Activated CD8-positive, alpha-beta memory T cell treated with anti-CD3 and anti-CD28 coated beads, Interleukin-2, amount 50 U/mL, for 4 hours (primary cell): ENCODE measurements around the gene MBD6.
A peak's percentile ranks its signal among the peaks of the same experiment; 100 is the strongest.

Source experiments
- DNase-seq: peaks from one replicate; pipeline ENCODE4 v3.0.0-alpha.2; 2020

MBD6 gene

GRCh38 chr12:57529831-57530230 lies 7.2 kb downstream of the MBD6 start:
- no peak for DNase-seq

- DNase-seq = no peak
Observed at GRCh38 chr12:57530396-57531142, 7.9 kb downstream of the MBD6 start.

GRCh38 chr12:57531836-57532235 lies 9.2 kb downstream of the MBD6 start:
- no peak for DNase-seq

- no peak for DNase-seq
Observed at GRCh38 chr12:57533108-57533507, 10.5 kb downstream of the MBD6 start.

GRCh38 chr12:57534250-57534649 lies 11.6 kb downstream of the MBD6 start:
- no peak for DNase-seq

GRCh38 chr12:57534991-57535543 lies 12.4 kb downstream of the MBD6 start:
- DNase-seq = no peak

- DNase-seq = no peak
Observed at GRCh38 chr12:57535764-57536596, 13.4 kb downstream of the MBD6 start.

GRCh38 chr12:57536597-57536942 lies 13.9 kb downstream of the MBD6 start:
- DNase-seq = no peak

- no peak for DNase-seq
Observed at GRCh38 chr12:57539134-57539768, 16.6 kb downstream of the MBD6 start.

- DNase-seq = no peak
Observed at GRCh38 chr12:57541001-57541400, 18.4 kb downstream of the MBD6 start.

GRCh38 chr12:57541717-57542116 lies 19.1 kb downstream of the MBD6 start:
- no peak for DNase-seq

- no peak for DNase-seq
Observed at GRCh38 chr12:57543581-57543980, 21.0 kb downstream of the MBD6 start.

- DNase-seq = no peak
Observed at GRCh38 chr12:57545809-57546437, 23.3 kb downstream of the MBD6 start.

GRCh38 chr12:57546438-57547287 lies 24.0 kb downstream of the MBD6 start, which contains the start of gene DCTN2:
Gene DCTN2 (minus strand): TSS chr12:57547192. CDS start chr12:57547063, 129 bp downstream.
- peak; percentile 91 for DNase-seq

- no peak for DNase-seq
Observed at GRCh38 chr12:57547288-57548012, 24.8 kb downstream of the MBD6 start.

GRCh38 chr12:57548013-57548315 lies 25.3 kb downstream of the MBD6 start:
- no peak for DNase-seq

- no peak for DNase-seq
Observed at GRCh38 chr12:57548488-57548887, 25.9 kb downstream of the MBD6 start.

GRCh38 chr12:57549203-57549908 lies 26.7 kb downstream of the MBD6 start:
- no peak for DNase-seq

- peak; percentile 61 for DNase-seq
Observed at GRCh38 chr12:57549909-57550640, 27.5 kb downstream of the MBD6 start, which contains the start of gene KIF5A. Gene KIF5A (plus strand): TSS chr12:57550044. CDS start chr12:57550272, 228 bp downstream.
